B cell (primary cell): ENCODE data around the gene ABLIM3.

Experiments
- CTCF ChIP-seq: fragments of 200-600 bp; IDR thresholded peaks from one replicate; pipeline ENCODE4 v1.8.0; 2022; ENCODE audit warnings: antibody characterized with exemption, mild to moderate bottlenecking
- EZH2 ChIP-seq: IDR thresholded peaks from 2 replicates; pipeline ENCODE4 v1.6.1; 2012; ENCODE audit warnings: borderline replicate concordance, low read depth, mild to moderate bottlenecking, moderate library complexity, low read length; ENCODE audit not compliant: insufficient read depth, poor library complexity, severe bottlenecking

DNA sequence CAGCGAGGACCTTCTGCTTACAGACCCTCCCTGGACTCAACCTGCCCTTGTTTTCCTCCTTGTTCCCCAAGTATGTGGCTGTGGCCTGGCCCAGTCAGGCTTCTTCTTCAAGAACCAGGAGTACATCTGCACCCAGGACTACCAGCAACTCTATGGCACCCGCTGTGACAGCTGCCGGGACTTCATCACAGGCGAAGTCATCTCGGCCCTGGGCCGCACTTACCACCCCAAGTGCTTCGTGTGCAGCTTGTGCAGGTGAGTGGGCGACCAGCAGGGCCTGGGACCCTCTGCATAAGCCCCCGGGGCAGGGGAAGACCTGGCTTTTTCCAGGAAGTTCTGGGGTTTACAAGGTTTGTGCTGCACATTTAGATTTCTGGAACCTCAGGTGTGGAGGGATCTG lies 56.9 kb downstream of the ABLIM3 start:
- TF ChIP-seq CTCF (no peak), EZH2 (no peak)
